Natural killer cell (primary cell): ENCODE results near the gene CLN5. TPM values are rescaled to one million over a fixed set of nuclear protein-coding genes. Genes with fewer than 3 reads are reported as not detected.

ENCODE experiments used
- ATAC-seq, 3 donors: fragments of 150-1000 bp in 2 of 3; fragments of 200-7000 bp in 1 of 3; cut with Tn5 transposase; 1 replicate in 1 of 3; 2 replicates in 2 of 3; pipeline ENCODE4 v1.10.0; 2021; ENCODE audit warnings: mild to moderate bottlenecking in 2 of 3, moderate library complexity in 2 of 3
- DNase-seq, 2 donors: peaks; one replicate each; pipeline versions ENCODE4 v3.0.0 to v3.0.0-alpha.2; 2013 to 2021; ENCODE audit warnings: mixed read lengths in 1 of 2
- H3K27ac ChIP-seq: one replicate; pipeline ENCODE4 v1.5.1; 2013; ENCODE audit warnings: mild to moderate bottlenecking, low read length
- H3K27me3 ChIP-seq: one replicate; pipeline ENCODE4 v1.6.1; 2013; ENCODE audit warnings: low read length; ENCODE audit not compliant: control insufficient read depth, insufficient read depth
- H3K36me3 ChIP-seq: one replicate; pipeline ENCODE4 v1.6.1; 2013; ENCODE audit warnings: low read length; ENCODE audit not compliant: control insufficient read depth, insufficient read depth
- H3K4me1 ChIP-seq: one replicate; pipeline ENCODE4 v1.6.1; 2013; ENCODE audit warnings: low read length; ENCODE audit not compliant: control insufficient read depth, insufficient read depth
- H3K4me3 ChIP-seq: one replicate; pipeline ENCODE4 v1.5.1; 2013; ENCODE audit warnings: low read length
- H3K9me3 ChIP-seq: one replicate; pipeline ENCODE4 v1.6.1; 2013; ENCODE audit warnings: low read length; ENCODE audit not compliant: control insufficient read depth, insufficient read depth
- H3K27ac Mint-ChIP-seq, 2 donors: one replicate each; pipeline ENCODE4 v1.8.0; 2022; ENCODE audit warnings: mild to moderate bottlenecking in 2 of 2, mixed read lengths in 2 of 2, moderate library complexity in 1 of 2
- H3K27me3 Mint-ChIP-seq, 2 donors: one replicate each; pipeline ENCODE4 v1.8.0; 2022; ENCODE audit warnings: low read depth in 2 of 2, mixed read lengths in 2 of 2
- H3K36me3 Mint-ChIP-seq: one replicate; pipeline ENCODE4 v1.8.0; 2022; ENCODE audit warnings: mixed read lengths
- H3K4me1 Mint-ChIP-seq, 2 donors: one replicate each; pipeline ENCODE4 v1.8.0; 2022; ENCODE audit warnings: mixed read lengths in 2 of 2
- H3K4me3 Mint-ChIP-seq: one replicate; pipeline ENCODE4 v1.8.0; 2022; ENCODE audit warnings: mild to moderate bottlenecking, moderate library complexity, mixed read lengths
- H3K9me3 Mint-ChIP-seq, 2 donors: one replicate each; pipeline ENCODE4 v1.8.0; 2022; ENCODE audit warnings: mixed read lengths in 2 of 2
- CTCF ChIP-seq: fragments of 200-600 bp; IDR thresholded peaks from one replicate; pipeline ENCODE4 v1.8.0; 2022; ENCODE audit warnings: antibody characterized with exemption
- WGBS: methylation state at CpG from one replicate; pipeline ENCODE4 v1.1.7; 2013; ENCODE audit warnings: missing lambda C conversion rate; ENCODE audit not compliant: insufficient coverage; 5-methylcytosine and 5-hydroxymethylcytosine counted together
- intact Hi-C: fragments of 100-400 bp; cut with micrococcal nuclease; formaldehyde crosslinking; loops from one replicate; pipeline ENCODE4 v1.14.2; 2022
- total RNA-seq, 4 donors: library from RNA; stranded (reverse); fragments of 120-200 nt in 1 of 4; gene quantifications; one replicate each; pipeline versions ENCODE4 v1.2.3 to v1.2.4, GENCODE V29; 2013 to 2022

The CLN5 gene
- total RNA-seq, 3 donors from 2014 or later (not counting 1 experiment from before 2014, with no cell fraction given) = 12.0 to 14.4 (median 13.9) TPM

GRCh38 chr13:77029436-77029835, 37.6 kb downstream of the CLN5 start:
- Mint-ChIP-seq H3K4me3 (no peak overlapping the region), H3K9me3 (no peaks in the 10 kb centered on the region), H3K36me3 (no peaks in the 10 kb centered on the region), H3K4me1 (peaks cover 27 to 29% of the 10 kb centered on the region in 2 donors), H3K27me3 (peaks cover 28 to 52% of the 10 kb centered on the region in 2 donors), H3K27ac (no peak overlapping the region)
- Histone ChIP-seq H3K4me3 (no peak overlapping the region), H3K27me3 (peaks cover 3% of the 10 kb centered on the region), H3K9me3 (no peaks in the 10 kb centered on the region), H3K4me1 (peaks cover 11% of the 10 kb centered on the region), H3K27ac (no peak overlapping the region), H3K36me3 (no peaks in the 10 kb centered on the region)
- WGBS = 100% methylated on average over 1 of the region's 1 CpG
- ATAC-seq (no peak), DNase-seq (no peak)
- intact Hi-C loops = loop anchor here (5.0 kb wide), 1 partner anchor 298 kb away; the partner anchor contains the start of gene MYCBP2
- TF ChIP-seq CTCF = no peak

GRCh38 chr13:77031656-77032243, 39.9 kb downstream of the CLN5 start:
- Histone ChIP-seq H3K27me3 (peaks cover 3% of the 10 kb centered on the region), H3K36me3 (no peaks in the 10 kb centered on the region), H3K4me3 (no peak overlapping the region), H3K4me1 (no peaks in the 10 kb centered on the region), H3K9me3 (no peaks in the 10 kb centered on the region), H3K27ac (no peak overlapping the region)
- H3K4me3 Mint-ChIP-seq = no peak overlapping the region
- H3K27me3 Mint-ChIP-seq = peaks cover 28 to 60% of the 10 kb centered on the region in 2 donors
- H3K27ac Mint-ChIP-seq = no peak overlapping the region
- intact Hi-C loops = no loop called here
- no peaks in the 10 kb centered on the region for H3K36me3 Mint-ChIP-seq
- ATAC-seq (no peak), DNase-seq (no peak)
- WGBS = 87% methylated on average over 2 of the region's 6 CpGs
- H3K9me3 Mint-ChIP-seq = no peaks in the 10 kb centered on the region
- no peak for TF ChIP-seq CTCF
- H3K4me1 Mint-ChIP-seq = peaks cover 12 to 14% of the 10 kb centered on the region in 2 donors

- no peak for ATAC-seq
Observed at GRCh38 chr13:77033717-77034302, 41.9 kb downstream of the CLN5 start.

More at GRCh38 chr13:77033717-77034302, 41.9 kb downstream of the CLN5 start:
- Mint-ChIP-seq H3K27ac (no peak overlapping the region), H3K4me1 (no peaks in the 10 kb centered on the region), H3K4me3 (no peak overlapping the region), H3K9me3 (no peaks in the 10 kb centered on the region), H3K36me3 (no peaks in the 10 kb centered on the region), H3K27me3 (peaks cover 14 to 48% of the 10 kb centered on the region in 2 donors)
- intact Hi-C loops = no loop called here
- TF ChIP-seq CTCF = no peak
- no peaks in the 10 kb centered on the region for H3K36me3 ChIP-seq
- no peaks in the 10 kb centered on the region for H3K27me3 ChIP-seq
- WGBS = 90% methylated on average over 4 of the region's 4 CpGs
- H3K9me3 ChIP-seq = no peaks in the 10 kb centered on the region
- no peak overlapping the region for H3K27ac ChIP-seq
- H3K4me3 ChIP-seq = no peak overlapping the region
- no peaks in the 10 kb centered on the region for H3K4me1 ChIP-seq
- DNase-seq = no peak
